ENCODE measurements around the gene CXXC1. TPM values are rescaled to one million over a fixed set of nuclear protein-coding genes. Genes with fewer than 3 reads are reported as not detected.

The CXXC1 gene
- total and polyA plus RNA-seq, 2 of the 8 experiments (the other 6 are each of a cell fraction or from before 2014, with no cell fraction given): 73.3 to 136 TPM

DNA sequence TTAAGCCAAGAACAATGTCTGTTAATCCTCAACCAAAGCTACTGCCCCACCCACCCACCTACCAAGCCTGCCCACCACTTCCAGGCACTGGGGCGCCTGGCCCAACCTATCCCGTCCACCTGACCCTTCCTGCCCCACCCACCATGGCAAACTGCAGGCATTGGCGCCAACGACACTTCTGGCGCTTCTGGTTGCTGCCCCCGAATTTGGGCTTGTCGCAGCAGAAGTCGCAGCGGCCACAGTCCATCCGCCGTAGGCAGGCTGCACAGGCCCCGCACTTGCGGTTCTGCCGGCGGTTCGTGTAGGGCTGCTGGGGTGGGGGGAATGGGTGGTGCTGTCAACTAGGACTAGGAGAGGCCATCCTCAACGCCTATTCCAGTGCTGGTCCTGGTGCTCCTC lies 13.4 kb downstream of the CXXC1 start (continued):
- TF ChIP-seq ZNF274 (IDR thresholded peaks at IDR 0.05; ENCODE audit: borderline replicate concordance, extremely low read depth, low read length) (no peak), PHF8 (conservative IDR thresholded peaks at IDR 0.05; ENCODE audit: low read depth, low read length) (no peak)
- TF ChIP-seq, protein P1, sequence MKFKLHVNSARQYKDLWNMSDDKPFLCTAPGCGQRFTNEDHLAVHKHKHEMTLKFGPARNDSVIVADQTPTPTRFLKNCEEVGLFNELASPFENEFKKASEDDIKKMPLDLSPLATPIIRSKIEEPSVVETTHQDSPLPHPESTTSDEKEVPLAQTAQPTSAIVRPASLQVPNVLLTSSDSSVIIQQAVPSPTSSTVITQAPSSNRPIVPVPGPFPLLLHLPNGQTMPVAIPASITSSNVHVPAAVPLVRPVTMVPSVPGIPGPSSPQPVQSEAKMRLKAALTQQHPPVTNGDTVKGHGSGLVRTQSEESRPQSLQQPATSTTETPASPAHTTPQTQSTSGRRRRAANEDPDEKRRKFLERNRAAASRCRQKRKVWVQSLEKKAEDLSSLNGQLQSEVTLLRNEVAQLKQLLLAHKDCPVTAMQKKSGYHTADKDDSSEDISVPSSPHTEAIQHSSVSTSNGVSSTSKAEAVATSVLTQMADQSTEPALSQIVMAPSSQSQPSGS (IDR thresholded peaks at IDR 0.05; ENCODE audit: low read length): no peak

All from H1 (cell line).